ENCODE data around the gene FAM135A. TPM values are rescaled to one million over a fixed set of nuclear protein-coding genes. Genes with fewer than 3 reads are reported as not detected.

Gene FAM135A
- total and polyA plus RNA-seq, 2 of the 8 experiments (the other 6 are each of a cell fraction or from before 2014, with no cell fraction given), result 17.4 to 35.7 TPM

DNA sequence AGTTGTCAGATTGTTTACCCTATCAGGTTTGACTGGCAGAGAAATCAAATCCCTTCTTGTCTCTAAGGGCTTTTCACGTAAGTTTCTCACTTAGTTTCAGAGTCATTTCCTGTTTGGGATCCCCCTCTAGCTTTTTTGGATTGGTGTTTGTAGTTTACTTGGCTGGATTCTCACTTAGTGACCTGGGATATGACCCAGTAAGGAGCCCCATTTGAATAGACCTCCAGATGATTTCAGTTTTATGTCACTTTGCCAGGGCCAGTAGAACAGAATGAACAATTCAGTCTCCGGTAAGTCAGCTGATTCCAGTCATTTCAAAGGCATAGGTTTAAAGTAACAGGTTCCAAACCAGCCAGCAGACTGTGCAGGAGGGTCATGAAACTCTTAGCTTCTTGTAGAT, 8.2 kb downstream of the FAM135A start:
- Histone ChIP-seq H4K20me1 (replicated peaks in 1 of 2; ENCODE audit: control insufficient read depth in 1 of 2, insufficient read depth in 2 of 2, low read length in 2 of 2) (peaks cover 0 to 2% of the 10 kb centered on the region in 2 experiments), H3K18ac (ENCODE audit: extremely low read depth, low read length) (no peak overlapping the region), H4K5ac (ENCODE audit: insufficient read length, low read depth, low read length) (no peak overlapping the region), H3K4me1 (replicated peaks in 1 of 4; ENCODE audit: control insufficient read depth in 3 of 4, insufficient read depth in 4 of 4, low read length in 3 of 4) (no peaks in the 10 kb centered on the region), H2AK5ac (ENCODE audit: low read depth, low read length) (no peak overlapping the region), H4K91ac (replicated peaks; ENCODE audit: insufficient read length, low read length) (no peak overlapping the region), H3K23me2 (ENCODE audit: low read depth, low read length) (no peaks in the 10 kb centered on the region), H3K56ac (replicated peaks; ENCODE audit: insufficient read length, low read depth, low read length) (no peak overlapping the region), H2BK120ac (replicated peaks; ENCODE audit: low read depth, low read length) (no peak overlapping the region), H3K79me1 (ENCODE audit: low read depth, low read length) (peaks cover 6% of the 10 kb centered on the region), H3K14ac (ENCODE audit: insufficient read length) (no peak overlapping the region), H2BK15ac (ENCODE audit: low read length) (no peak overlapping the region), H3K36me3 (ENCODE audit: control insufficient read depth in 2 of 4, insufficient read depth in 4 of 4, low read length in 3 of 4) (peaks cover 0 to 16% (median 8%) of the 10 kb centered on the region in 4 experiments; a peak in 2 of 8 replicates), H4K8ac (ENCODE audit: extremely low read depth, insufficient read depth, low read length) (no peak overlapping the region), H3K4me2 (ENCODE audit: insufficient read depth in 1 of 2, low read depth in 2 of 2, low read length in 2 of 2) (no peak overlapping the region), H3K79me2 (ENCODE audit: control insufficient read depth in 1 of 2, insufficient read depth in 2 of 2, low read length in 2 of 2) (peaks cover 9 to 86% of the 10 kb centered on the region in 2 experiments), H3K4ac (replicated peaks; ENCODE audit: insufficient read length, low read depth, low read length) (no peak overlapping the region), H2BK5ac (ENCODE audit: low read depth, low read length) (no peak overlapping the region), H2BK20ac (ENCODE audit: low read length) (no peak overlapping the region), H3K27me3 (replicated peaks in 1 of 4; ENCODE audit: control insufficient read depth in 3 of 4, extremely low read depth in 1 of 4, insufficient read depth in 3 of 4, low read length in 3 of 4) (no peaks in the 10 kb centered on the region), H3K23ac (ENCODE audit: insufficient read length) (no peak overlapping the region), H3K27ac (ENCODE audit: low read depth, low read length) (no peak overlapping the region), H2AFZ (ENCODE audit: low read length) (no peak overlapping the region), H3K9me3 (ENCODE audit: insufficient read depth in 2 of 2, low read depth in 1 of 2, low read length in 1 of 2) (no peaks in the 10 kb centered on the region), H3K9ac (replicated peaks in 1 of 4; ENCODE audit: extremely low read depth in 1 of 4, low read depth in 3 of 4, low read length in 3 of 4) (no peak overlapping the region), H2BK12ac (ENCODE audit: low read depth, low read length) (no peak overlapping the region), H3K4me3 (ENCODE audit: extremely low read depth in 1 of 4, insufficient read depth in 2 of 4, low read depth in 3 of 4, low read length in 4 of 4) (no peak overlapping the region)
- WGBS, 2 experiments (ENCODE audit: extremely low coverage in 1 of 2, insufficient coverage in 1 of 2, insufficient read length in 1 of 2, insufficient replicate concordance in 2 of 2, low coverage in 1 of 2, low lambda C conversion rate in 2 of 2, missing lambda C conversion rate in 1 of 2), result 94% methylated on average over 2 of the region's 2 CpGs; no CpG with 5 or more reads in 1 of the 2 experiments
- POLR2A ChIA-PET (ENCODE audit: partially characterized antibody), result interaction anchor here (2.7 kb wide), 1 partner anchor 8 kb away, joined by 17 read pairs; the partner anchor contains the start of gene FAM135A
- CTCF ChIA-PET (ENCODE audit: partially characterized antibody), result interaction anchor here (1.0 to 1.1 kb wide), 2 partner anchors 33 to 111 kb away, joined by 3 to 5 read pairs; no protein-coding TSS in a partner anchor
- DNase-seq (ENCODE audit: low read depth in 1 of 2, low spot score in 2 of 2), result no peak
- no peak for FAIRE-seq
- TF ChIP-seq PHF8 (conservative IDR thresholded peaks at IDR 0.05; ENCODE audit: low read depth, low read length) (no peak), TBP (IDR thresholded peaks at IDR 0.05; ENCODE audit: low read depth, low read length) (no peak), TAF7 (optimal IDR thresholded peaks at IDR 0.05; ENCODE audit: borderline replicate concordance, low read depth, low read length) (no peak), POU5F1 (IDR thresholded peaks at IDR 0.05; ENCODE audit: low read depth, low read length) (no peak), SUZ12 (IDR thresholded peaks at IDR 0.05; ENCODE audit: low read length) (no peak), HDAC6 (IDR thresholded peaks at IDR 0.05; ENCODE audit: low read depth, low read length) (no peak), CBX5 (IDR thresholded peaks at IDR 0.05; ENCODE audit: low read depth, low read length) (no peak), POLR2A (IDR thresholded peaks at IDR 0.05; ENCODE audit: control extremely low read depth in 1 of 2, low read depth in 2 of 2, low read length in 2 of 2) (no peak), SP2 (IDR thresholded peaks at IDR 0.05; ENCODE audit: low read length) (no peak), CTBP2 (IDR thresholded peaks at IDR 0.05; ENCODE audit: borderline replicate concordance, insufficient read depth, insufficient read length, low read length) (no peak), RNF2 (IDR thresholded peaks at IDR 0.05; ENCODE audit: borderline replicate concordance, low read depth, low read length, missing control alignments, poor library complexity, severe bottlenecking) (no peak), CREB1 (IDR thresholded peaks at IDR 0.05) (no peak), JUND (IDR thresholded peaks at IDR 0.05; ENCODE audit: low read length) (no peak)
- TF ChIP-seq, protein P1, sequence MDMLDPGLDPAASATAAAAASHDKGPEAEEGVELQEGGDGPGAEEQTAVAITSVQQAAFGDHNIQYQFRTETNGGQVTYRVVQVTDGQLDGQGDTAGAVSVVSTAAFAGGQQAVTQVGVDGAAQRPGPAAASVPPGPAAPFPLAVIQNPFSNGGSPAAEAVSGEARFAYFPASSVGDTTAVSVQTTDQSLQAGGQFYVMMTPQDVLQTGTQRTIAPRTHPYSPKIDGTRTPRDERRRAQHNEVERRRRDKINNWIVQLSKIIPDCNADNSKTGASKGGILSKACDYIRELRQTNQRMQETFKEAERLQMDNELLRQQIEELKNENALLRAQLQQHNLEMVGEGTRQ (IDR thresholded peaks at IDR 0.05; ENCODE audit: low read length), result no peak

All from H1 (cell line).